Measurements from ENCODE around the gene LRBA.
"Not testable (repeated sequence)": the region's sequence is repeated elsewhere in the genome, so short reads cannot be mapped to it uniquely, and the experiment has no call there.

Gene LRBA

GRCh38 chr4:151014521-151015458 is at the start of gene LRBA:
Gene LRBA, minus strand, starts transcription at chr4:151015284. Its CDS starts 642 bp downstream, at chr4:151014642.
- no peak for FAIRE-seq

- FAIRE-seq: not testable (repeated sequence)
Measured at GRCh38 chr4:151063143-151063542, 48.1 kb upstream of the LRBA start.

DNA sequence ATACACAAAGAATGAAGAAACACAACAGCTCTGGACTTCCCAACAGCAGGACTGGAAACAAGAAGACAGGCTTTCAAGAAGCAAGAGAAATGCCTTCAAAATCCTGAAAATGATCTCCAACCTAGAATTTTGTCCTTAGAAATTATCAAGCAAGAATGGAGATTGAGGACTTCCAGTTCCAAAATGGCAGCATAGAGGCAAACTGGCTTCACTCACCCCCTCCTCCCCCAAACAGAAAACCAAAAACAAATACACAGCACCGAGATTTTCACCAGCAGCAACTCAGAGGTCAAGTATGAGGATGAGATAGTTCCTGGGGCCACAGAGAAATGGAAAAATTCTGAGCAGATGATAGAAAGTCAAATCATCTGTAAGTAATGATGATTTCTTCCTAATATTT is 40.5 kb upstream of the LRBA start:
- FAIRE-seq: no peak

DNA sequence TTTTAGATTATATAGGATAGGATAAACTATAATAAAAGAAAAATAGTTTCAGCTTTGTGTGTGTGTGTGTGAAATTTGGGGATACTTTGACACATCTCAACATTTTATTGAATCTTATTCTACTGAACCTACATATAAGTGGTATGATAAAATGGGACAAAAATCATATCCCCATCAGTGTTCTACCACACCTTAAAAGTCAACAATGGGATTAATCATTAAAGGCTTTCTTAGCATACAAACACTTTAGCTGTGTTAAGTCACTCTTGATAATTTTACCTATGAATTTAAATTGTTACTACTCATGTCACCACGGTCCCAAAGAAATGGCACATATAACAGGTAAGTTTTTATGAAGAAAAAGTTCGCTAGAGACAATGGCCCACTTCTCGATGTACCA is 37.7 kb upstream of the LRBA start:
- no peak for FAIRE-seq

DNA sequence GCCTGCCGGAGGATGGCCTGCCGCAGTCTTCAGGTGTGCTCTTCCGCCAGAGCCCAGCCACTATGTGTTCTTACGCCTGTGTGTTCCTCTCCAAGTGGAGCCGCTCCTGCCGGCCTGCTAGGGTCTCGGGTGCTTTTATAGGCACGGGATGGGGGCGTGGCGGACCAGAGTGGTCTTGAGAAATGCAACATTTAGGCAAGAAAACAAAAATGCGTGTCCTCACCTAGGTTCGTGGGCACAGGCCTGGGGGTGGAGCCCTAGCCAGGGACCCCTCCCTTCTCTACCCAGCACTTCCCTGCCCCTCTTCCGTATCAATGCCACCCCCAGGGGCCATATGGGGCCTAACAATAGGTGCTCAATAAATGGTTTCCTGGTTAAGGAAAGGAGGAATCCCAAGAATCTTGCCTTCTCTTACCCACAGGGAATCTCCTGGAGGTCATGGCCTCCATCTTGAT is 34.4 kb upstream of the LRBA start:
- no peak for FAIRE-seq

- FAIRE-seq: no peak
Measured at GRCh38 chr4:151048913-151049312, 33.8 kb upstream of the LRBA start.

DNA sequence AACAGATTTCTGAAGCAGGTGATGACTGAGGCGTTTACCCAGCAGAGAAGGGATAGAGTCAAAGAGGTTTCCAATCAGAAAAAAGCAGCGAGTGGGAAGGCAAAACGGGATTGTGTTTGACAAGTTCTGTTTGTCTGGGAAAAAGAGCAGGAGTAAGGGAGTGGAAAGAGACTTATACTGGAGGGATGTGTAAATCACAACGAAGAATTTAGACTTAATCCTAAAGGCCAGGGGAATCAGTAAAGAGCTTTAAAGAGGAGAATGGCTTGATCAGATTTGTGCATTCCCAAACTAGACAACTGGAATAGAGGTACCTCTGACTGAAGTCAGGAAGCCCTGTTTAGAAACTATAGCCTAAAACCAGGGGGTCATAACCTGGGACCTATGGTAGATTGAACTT is 31.5 kb upstream of the LRBA start:
- no peak for FAIRE-seq

DNA sequence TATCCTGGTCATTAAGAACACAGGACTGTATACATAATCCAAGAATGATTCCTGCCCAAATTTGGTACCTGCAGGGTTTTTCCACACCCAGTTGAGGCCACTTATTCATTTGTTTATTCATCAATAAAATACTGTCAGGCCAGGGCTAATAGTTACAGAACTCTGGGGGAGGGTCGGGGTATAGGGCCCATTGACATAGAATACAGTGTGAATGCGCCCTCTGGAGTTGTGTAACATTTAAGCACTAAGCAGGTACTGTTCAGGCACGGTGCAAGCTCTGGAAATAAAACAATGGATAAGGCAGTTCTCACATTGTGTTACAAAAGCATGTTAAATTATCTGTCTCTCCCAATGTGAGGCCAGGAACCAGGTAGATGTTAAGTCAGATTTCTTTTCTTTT is 30.8 kb upstream of the LRBA start:
- no peak for FAIRE-seq

DNA sequence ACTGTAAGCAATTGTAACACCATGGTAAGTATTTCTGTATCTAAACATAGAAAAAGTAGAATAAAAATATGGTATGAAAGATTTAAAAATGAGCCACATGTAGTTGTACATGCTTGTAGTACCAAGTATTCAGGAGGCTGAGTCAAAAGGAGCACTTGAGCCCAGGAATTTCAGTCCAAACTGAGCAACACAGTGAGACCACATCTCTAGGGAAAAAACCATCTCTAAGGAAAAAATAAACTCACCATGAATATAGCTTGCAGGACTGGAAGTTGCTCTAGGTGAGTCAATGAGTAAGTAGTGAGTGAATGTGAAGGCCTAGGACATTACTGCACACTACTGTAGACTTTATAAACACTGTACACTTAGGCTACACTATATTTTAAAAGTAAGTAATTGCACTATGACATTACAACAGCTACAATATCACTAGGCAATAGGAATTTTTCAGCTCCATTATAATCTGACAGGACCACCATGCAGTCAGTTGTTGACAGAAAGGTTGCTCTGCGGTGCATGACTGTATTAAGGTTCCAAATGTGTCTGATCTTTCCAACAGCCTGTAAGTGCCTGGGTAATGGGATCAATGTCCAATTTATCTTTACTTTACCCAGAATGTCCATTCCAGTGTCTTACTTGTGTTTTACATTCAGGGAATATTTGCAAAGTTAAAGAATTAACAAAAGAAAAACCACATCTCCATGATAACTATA is 28.9 kb upstream of the LRBA start:
- FAIRE-seq: no peak

GRCh38 chr4:151039733-151040132 is 24.6 kb upstream of the LRBA start:
- FAIRE-seq: no peak

DNA sequence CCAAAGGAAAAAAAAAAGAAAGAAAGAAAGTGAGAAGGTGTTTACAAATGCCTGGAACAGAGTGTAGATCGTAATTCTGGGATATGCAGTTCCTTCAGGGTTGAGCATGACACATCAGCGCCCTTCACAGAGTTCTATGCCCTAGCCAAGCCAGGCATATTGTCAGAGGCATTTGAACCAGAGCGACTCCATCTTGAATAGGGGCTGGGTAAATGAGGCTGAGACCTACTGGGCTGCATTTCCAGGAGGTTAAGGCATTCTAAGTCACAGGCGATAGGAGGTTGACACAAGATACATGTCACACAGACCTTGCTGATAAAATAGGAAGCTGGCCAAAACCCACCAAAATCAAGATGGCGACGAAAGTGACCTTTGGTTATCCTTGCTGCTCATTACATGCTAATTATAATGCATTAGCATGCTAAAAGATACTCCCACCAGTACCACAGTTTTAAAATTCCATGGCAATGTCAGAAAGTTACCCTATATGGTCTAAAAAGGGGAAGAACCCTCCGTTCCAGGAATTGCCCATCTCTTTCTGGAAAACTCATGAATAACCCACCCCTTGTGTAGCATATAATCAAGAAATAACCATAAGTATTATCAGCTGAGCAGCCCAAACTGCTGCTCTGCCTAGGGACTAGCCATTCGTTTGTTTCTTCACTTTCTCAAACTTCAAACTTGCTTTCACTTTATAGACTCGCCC is 23.5 kb upstream of the LRBA start:
- FAIRE-seq: no peak

- FAIRE-seq: no peak
Measured at GRCh38 chr4:151035911-151036310, 20.8 kb upstream of the LRBA start.

- no peak for FAIRE-seq
Measured at GRCh38 chr4:151035328-151035727, 20.2 kb upstream of the LRBA start.

DNA sequence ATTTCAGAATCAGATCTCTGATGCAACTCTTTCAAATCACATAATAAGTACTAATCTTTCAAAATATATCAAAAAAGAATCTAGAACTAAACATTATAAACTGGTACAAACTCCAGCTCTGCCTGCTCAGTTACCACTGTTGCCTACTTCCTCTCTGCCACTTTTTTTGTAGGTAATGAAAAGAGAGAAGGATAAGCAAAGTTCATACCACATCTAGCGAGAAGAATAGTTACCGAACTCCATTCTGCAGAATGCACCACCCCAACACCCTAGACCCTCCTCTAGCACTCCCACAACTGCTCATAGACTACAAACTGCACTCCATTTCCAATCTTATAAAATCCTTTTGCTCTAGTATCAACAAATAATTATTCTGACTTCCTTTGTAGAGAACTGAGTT is 19.7 kb upstream of the LRBA start:
- no peak for FAIRE-seq

DNA sequence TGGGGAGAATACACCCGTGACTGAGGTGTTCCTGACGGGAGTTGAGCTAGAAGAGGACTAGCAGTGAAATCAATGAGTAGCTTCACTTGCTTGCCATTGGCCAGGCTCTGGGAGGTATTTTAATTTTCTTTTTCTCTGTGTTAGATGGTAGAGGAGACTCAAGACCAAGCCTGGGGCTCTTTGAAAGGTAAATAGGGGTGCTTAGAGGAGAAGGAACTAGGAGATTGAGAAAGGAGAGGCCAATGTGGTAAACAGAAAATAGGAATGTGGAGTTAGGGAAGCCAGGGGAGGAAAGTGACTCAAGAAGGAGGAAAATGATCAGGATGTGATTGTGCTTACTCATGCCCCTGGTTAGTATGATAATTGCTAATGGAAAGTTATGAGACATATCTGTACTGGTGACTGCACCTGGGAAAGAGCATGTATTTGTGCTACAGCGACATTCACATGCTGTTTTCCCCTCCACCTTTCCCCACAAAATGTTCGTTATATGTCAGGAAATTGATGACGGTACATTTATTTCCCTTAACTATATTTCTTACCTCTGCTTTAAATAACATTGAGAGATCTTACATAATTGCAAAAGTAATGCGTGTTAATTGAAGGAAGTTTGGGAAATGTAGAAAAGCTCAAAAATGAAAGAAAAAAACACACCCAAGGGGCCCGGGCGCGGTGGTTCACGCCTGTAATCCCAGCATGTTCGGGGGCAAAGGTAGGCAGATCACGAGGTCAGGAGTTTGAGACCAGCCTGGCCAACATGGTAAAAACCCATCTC is 16.9 kb upstream of the LRBA start:
- FAIRE-seq: no peak

DNA sequence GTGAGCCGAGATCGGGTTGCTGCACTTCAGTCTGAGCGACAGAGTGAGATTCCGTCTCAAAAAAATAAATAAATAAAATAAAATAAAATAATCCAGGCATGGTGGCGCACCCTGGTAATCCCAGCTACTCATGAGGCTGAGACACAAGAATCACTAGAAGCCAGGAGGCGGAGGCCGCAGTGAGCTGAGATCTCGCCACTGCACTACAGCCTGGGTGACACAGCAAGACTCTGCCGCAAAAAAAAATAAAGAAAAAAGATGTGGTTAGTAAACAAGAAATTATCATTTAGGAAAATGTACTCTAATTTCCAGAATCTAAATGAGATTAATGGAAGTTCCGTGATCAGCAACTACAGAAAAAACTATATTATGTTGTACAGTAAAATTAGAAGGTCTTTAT is 14.5 kb upstream of the LRBA start:
- no peak for FAIRE-seq

- FAIRE-seq: not testable (repeated sequence)
Measured at GRCh38 chr4:151029006-151029405, 13.9 kb upstream of the LRBA start.

GRCh38 chr4:151025759-151026158 is 10.7 kb upstream of the LRBA start:
- FAIRE-seq: no peak

- FAIRE-seq: no peak
Measured at GRCh38 chr4:151022586-151022985, 7.5 kb upstream of the LRBA start.

- FAIRE-seq: no peak
Measured at GRCh38 chr4:151021637-151022334, 6.7 kb upstream of the LRBA start.

DNA sequence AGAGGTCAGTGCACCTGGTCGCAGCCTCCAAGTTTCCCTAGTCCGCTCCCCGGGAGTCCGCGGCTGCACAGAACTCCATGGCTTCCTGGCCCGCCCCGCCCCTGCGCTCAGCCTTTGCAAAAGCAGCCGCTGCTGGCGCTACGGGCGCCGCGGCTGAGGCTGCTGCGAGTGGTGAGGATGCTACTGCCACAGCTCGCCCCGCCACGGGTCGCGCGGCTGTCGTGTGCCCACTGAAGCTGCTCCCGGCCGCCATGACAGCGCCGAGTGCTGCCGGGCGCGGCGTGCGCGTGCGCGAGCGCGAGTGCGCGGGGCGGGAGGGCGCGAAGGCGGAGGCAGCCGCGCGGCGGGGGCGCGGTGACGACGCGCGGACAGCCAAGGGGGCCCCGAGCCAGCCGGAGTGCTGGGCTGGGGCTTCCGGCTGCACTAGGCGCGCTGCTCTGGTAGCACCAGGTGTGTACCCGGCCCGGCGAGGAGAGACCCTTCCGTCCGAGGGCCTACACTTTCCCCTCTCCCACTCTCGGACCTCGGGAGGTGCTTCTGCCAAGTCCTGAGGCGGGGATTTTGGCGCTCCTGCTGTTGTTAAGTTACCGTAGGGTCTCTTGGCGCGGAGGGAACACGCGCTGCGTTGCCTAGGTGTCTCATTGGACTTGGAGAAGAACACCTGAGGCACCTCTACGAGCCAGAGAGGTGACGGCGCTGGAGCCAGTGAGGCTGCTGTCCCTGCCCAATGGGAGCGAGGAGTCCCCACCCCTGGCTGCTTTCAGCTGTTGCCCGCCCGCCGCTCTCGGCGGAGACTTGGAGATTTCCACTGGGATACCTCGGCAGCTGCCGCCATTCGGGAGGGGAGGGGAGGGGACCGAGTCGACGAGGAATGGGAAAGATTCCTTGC is 619 bp upstream of the LRBA start:
- FAIRE-seq: no peak
